Fibroblast of lung (primary cell): ENCODE results near the gene SSTR1.

Experiments
- CTCF ChIP-seq, 2 donors: IDR thresholded peaks in 1 of 2; conservative IDR thresholded peaks in 1 of 2; 1 replicate in 1 of 2; 2 replicates in 1 of 2; pipeline ENCODE4 v1.5.1; 2011 to 2012; ENCODE audit warnings: low read length in 2 of 2, control low read depth in 1 of 2, inconsistent platforms in 1 of 2, low read depth in 1 of 2, mild to moderate bottlenecking in 1 of 2
- EZH2 ChIP-seq: IDR thresholded peaks from 2 replicates; pipeline ENCODE4 v1.5.1; 2012; ENCODE audit warnings: low read length, control low read depth, mild to moderate bottlenecking; ENCODE audit errors: missing control alignments

DNA sequence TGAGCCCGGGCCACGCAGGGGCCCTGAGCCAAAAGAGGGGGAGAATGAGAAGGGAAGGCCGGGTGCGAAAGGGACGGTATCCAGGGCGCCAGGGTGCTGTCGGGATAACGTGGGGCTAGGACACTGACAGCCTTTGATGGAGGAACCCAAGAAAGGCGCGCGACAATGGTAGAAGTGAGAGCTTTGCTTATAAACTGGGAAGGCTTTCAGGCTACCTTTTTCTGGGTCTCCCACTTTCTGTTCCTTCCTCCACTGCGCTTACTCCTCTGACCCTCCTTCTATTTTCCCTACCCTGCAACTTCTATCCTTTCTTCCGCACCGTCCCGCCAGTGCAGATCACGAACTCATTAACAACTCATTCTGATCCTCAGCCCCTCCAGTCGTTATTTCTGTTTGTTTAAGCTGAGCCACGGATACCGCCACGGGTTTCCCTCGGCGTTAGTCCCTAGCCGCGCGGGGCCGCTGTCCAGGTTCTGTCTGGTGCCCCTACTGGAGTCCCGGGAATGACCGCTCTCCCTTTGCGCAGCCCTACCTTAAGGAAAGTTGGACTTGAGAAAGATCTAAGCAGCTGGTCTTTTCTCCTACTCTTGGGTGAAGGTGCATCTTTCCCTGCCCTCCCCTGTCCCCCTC, 3.0 kb downstream of the SSTR1 start:
- TF ChIP-seq CTCF (conservative IDR thresholded peaks at IDR 0.05 in 1 of 2, IDR thresholded peaks at IDR 0.05 in 1 of 2; ENCODE audit: low read depth in 1 of 2, low read length in 2 of 2) (peak; percentile 41 to 60), EZH2 (no peak)
